ENCODE measurements around the gene PHF3.
"Not testable (repeated sequence)": the region's sequence is repeated elsewhere in the genome, so short reads cannot be mapped to it uniquely, and the experiment has no call there.

The PHF3 gene

DNA sequence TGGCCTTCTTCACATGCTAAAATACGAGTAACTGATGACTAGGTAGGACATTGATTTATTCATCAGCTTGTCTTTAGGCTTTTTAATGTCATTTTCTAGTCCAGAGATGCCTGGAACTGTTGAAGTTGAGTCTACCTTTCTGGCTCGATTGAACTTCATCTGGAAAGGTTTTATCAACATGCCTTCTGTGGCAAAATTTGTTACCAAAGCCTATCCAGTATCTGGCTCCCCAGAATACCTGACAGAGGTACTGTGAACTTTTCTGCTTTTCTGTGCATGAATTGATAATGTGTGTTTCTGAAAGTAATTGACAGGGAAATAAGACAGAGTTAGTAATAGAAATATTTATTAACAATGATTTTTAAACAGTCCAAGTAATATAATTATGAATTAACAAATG is 71.0 kb downstream of the PHF3 start:
- DNase-seq (ENCODE audit: low read depth, low spot score): no peak

DNA sequence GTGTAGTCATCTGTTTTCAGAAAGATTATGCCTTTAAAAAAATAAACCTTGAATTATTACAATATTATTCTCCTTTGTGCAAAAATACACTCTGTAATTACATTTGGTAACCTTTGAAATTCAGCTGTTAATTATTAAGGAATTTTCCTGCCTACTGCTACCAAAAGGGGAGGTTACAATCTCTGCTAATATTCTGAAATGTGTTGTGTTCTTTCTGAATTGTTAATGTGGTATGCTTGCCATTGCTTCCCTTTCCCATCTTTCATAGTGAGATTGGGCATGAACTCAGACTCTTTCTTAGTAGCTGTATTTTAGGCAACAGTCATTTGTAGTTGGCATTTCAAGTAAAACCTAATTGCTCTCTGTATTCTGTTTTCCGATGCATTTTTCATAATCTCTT is 73.0 kb downstream of the PHF3 start:
- no peak for DNase-seq (ENCODE audit: low read depth, low spot score)

DNA sequence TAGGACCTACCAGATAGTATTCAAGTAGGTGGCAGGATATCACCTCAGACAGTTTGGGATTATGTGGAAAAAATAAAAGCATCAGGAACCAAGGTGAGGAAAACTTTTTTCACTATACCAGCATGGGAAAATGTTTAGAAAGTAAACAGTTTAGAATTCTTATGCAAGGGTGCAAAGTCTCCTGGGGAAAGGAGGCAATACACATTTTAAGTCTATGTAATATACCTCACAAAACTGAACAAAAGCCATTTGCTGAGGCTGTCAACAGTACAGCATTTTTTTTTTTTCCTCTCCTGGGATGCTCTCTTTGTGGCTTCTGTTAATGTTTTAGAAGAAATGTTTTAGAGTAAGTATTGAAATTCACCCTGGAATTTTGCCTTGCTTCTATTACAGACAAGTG is 73.5 kb downstream of the PHF3 start:
- DNase-seq (ENCODE audit: low read depth, low spot score): no peak

DNA sequence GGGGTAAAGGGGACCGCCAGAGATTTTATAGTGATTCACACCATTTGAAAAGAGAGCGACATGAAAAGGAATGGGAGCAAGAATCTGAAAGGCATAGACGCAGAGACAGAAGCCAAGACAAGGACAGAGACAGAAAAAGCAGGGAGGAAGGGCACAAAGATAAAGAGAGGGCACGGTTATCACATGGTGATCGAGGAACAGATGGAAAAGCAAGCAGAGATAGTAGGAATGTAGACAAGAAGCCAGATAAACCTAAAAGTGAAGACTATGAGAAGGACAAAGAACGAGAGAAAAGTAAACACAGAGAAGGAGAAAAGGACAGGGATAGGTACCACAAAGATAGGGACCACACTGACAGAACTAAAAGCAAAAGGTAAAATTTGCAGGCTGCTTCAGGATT is 77.7 kb downstream of the PHF3 start:
- no peak for DNase-seq (ENCODE audit: low read depth, low spot score)

DNA sequence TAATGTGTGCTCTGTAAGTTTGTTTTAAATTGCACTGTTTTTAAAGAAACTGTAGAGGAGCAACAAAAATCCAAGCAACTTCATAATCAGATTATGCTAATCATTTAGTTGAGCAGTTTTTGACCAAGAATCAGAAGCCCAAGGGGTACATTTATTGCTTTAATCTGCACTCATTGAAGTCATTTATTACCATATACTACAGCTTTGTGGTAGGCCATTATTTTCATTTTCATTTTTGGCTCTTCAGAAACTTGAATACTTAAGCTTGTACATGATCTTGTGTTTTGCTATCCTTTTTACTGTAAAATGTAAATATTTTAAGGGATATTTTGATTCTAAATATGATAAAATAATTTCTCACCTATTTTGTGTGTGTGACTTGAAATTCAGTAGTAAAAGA is 78.5 kb downstream of the PHF3 start:
- no peak for DNase-seq (ENCODE audit: low read depth, low spot score)

DNA sequence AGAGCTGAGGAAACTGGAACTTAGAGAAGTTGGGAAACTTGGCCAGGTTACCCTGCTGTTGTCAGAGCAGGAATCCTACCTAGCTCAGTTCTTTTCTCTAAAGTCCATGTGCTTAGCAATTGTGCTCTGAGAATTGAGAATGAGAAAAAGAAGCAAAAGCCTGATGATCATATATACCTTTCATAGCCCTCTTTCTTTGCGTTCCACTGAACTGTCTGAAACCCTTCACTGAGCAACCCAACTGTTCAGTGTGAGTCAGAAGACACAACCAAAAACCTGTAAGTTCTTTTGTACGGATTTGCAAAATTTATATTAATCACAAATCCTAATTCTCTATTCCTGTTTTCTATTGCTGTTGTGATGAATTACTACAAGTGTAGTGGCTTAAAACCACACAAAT is 80.6 kb downstream of the PHF3 start:
- DNase-seq (ENCODE audit: low read depth, low spot score): no peak

DNA sequence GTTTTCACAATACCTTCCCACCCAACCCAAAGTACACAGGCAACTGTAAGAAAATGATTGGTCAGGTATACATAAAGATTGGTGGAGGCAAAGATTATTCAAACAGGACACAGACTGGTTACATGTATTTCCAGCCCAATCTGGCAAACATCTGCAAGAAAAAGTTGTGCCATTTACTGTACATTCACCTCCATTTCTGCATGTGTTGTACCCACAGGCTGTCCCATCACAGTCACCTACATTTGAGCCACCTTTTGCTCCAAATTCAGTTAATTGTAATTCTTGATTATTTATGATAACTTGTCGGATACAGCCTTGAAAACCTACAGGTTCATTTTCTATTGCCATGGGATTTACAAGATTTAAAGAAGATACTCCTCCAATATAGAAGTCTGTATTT is 85.6 kb downstream of the PHF3 start:
- no peak for DNase-seq (ENCODE audit: low read depth, low spot score)

DNA sequence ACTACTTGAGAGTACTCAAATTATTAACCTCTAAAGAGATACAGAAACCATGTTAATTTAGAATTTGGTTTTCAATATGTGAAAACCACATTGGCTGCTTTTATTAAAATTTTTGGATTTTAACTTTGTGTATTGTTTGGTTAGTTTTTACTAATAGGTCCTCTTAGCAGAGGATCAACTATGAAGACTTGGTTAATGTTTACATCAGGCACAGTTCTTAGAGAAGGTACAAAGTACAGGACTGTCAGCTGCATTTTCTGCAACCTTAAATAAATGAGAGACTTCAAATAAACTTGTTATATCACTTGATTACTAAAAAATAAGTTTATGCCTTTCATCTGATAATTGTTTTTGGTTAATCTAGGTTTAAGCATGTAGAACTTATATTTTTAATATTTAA is 89.1 kb downstream of the PHF3 start:
- no peak for DNase-seq (ENCODE audit: low read depth, low spot score)

DNA sequence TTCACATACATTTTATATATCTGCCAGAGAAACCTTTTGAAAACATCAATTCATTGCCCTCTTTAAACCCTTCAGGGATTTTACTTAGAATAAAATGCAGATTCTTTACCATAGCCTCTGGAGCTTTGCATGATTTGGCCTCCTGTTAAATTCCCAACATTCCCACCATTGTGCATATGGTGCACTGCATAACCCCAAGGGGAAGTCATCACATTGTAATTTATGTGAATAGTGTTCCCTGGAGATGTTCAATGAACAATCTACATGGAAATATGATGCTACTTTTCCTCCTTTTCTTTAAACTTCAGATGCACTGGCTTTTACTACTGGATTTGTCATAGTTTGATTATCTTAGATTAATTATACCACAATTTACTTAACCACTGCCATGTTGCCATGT is 94.7 kb downstream of the PHF3 start:
- DNase-seq (ENCODE audit: low read depth, low spot score): no peak

DNA sequence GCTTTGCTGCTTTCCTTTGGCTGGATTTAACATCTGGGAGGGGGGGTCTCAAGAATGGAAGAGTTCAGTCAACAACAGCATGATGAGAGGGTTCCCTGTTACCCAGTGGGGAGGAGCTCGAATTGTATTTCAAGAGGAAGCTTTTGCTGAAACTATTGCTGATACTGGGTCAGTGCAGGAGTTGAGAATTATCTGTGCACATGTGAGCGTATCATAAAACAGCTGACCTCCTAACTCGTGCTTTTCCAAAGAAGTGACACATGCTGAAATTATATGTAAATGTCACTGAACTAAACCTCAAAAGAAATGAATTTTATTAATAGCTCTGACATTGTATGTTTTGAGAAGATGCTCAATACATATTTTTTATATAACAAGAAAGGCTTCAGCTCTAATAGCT is 96.3 kb downstream of the PHF3 start:
- DNase-seq (ENCODE audit: low read depth, low spot score): no peak

DNA sequence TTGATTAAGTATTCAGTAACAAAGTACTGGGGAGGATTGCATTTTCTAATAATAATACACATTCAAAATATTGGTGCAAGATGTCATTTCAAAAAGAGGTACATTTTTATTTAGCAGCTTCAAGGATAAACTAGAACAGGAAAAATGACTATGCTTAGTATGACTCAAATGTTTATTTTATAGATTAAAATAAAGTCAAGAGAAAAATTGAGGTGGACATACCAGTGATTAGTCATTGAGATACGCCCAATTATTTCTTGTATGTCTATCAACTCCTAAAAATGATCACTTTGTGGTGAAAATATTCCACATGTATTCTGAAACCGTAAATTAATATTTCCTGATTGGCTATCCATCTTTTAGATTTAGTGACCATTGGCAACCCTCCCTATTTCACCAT is 96.7 kb downstream of the PHF3 start:
- no peak for DNase-seq (ENCODE audit: low read depth, low spot score)

DNA sequence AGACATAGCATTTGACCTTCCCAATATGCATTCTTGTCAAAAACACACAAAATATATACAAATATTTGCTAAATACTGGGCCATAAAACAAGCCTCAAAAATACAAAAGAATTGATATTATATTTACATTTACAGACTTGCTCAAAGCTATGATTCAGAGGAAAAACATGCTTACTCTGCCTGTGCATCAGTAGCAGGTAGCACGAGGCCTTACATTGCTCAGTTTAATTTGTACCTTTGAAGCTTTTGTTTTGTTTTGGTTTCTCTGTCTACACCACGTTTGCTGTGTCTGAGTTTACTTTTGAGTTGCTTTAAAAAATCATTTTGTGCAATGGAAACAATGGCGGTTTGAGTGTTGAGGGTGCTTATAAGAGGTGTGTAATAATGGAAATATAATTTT is 99.3 kb downstream of the PHF3 start:
- DNase-seq (ENCODE audit: low read depth, low spot score): no peak

DNA sequence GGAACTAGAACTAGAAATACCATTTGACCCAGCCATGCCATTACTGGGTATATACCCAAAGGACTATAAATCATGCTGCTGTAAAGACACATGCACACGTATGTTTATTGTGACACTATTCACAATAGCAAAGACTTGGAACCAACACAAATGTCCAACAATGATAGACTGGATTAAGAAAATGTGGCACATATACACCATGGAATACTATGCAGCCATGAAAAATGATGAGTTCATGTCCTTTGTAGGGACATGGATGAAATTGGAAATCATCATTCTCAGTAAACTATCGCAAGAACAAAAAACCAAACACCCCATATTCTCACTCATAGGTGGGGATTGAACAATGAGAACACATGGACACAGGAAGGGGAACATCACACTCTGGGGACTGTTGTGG is 102.6 kb downstream of the PHF3 start:
- not testable (repeated sequence) for DNase-seq (ENCODE audit: low read depth, low spot score)

DNA sequence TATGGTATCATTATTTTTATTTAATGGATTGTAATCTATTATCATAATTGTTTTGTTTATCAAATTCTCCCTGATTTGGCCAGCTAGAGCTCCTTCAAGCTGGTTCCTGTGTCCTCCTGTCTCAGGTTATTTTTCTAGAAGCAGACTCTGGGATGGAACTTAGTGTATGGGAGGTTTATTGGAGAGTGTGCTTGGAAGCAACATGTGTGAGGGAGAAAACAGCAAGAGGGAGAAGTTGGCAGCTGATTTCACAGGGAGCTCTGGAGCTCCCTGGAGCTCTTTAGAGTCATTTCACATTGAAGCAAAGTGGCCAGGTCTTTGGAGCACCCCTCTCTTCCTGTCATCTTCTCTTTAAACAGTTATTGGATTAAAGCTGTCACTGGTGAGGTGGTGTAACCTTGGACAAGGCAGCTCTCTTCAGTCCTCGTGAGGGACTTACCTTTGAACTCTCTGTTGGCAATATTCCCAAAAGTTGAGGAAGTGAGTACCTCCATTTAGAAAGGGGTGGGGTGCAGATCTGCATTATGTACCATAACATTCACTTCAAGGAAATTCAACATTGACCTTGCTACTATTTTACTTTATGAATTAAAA is 103.6 kb downstream of the PHF3 start:
- DNase-seq (ENCODE audit: low read depth, low spot score): no peak

DNA sequence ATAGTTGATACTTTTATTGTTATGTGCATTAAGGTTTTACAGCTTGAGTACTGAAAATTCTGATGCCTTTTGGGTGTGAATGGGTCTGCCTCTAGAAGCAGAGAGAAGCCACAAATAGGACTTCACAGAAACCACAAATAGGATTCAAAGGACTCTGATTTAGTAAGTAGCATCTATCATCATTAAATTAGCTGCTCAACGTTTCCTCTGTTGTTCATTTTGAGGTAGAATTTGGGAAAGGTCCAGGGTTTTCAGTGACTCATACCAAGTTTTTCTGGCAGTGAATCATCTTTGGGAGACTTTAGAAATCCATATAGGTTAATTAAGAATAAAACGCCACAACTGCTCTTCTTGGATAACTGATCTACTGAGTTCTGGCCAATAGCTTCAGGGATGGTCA is 105.1 kb downstream of the PHF3 start:
- no peak for DNase-seq (ENCODE audit: low read depth, low spot score)

DNA sequence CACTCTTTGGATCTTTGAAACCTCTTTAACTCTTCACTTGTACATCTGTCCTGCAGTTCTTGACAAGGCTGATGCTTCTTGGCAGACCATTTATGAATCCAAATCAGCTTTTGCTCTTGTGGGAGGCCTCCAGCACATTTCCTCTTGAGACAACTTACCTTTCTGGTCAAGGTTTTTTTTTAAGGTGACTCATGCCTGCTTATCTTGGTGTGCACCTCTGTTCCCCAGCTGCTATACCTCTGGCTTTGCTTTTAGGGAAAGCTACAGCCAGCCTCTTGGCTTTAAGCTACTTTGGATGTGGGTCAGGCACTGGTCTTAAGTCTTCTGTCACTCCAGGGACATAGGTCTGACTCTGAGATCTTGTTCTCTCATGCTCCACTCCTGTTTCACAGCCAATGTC is 106.5 kb downstream of the PHF3 start:
- no peak for DNase-seq (ENCODE audit: low read depth, low spot score)

DNA sequence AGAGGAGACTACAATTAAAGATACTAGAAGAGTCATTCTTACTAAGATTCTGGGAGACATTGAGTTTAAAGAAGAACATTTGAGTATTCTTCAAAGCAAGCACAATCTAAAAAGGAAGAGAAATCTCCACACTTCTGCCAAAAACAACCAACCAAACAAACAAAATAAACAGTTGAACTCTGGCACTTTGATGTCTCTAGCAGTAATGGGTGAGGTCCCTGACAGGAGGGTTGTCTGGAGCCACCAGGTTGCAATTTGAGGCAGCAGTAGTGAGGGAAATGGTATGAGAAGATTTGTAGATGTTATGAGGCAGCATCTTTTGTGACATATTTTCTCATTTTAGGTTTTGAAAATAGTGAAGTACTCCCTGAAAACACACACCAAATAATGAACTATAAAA is 108.1 kb downstream of the PHF3 start:
- no peak for DNase-seq (ENCODE audit: low read depth, low spot score)

DNA sequence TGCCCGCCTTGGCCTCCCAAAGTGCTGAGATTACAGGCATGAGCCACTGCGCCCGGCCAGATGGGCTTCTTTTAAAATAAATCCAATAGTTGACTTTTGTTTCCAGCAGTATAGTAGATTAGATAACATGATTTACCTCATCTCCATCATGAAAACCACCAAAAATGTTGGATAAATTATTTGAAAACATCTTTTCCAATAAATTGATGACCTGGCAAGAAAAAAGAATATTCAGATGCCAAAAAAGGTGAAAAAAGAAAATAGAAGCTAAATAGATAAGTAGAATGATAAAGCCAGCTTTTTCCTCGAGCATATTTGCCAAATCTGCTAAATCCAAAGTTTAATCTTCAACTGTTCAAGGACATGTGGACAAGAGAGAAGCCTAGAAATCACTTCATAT is 109.2 kb downstream of the PHF3 start:
- no peak for DNase-seq (ENCODE audit: low read depth, low spot score)

DNA sequence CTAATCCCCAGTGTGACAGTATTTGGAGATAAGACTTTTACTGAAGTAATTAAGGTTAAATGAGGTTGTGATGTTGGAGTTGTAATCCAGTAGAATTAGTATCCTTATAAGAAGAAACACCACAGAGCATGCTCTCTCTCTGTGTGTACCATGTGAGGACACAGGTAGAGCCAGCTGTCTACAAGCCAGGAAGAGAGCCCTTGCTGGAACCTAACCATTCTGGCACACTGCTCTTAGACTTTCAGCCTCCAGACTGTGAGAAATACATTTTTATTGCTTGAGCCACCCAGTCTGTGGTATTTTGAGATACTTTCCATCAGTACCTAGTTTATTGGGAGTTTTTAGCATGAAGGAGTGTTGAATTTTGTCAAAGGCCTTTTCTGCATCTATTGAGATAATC is 110.2 kb downstream of the PHF3 start:
- no peak for DNase-seq (ENCODE audit: low read depth, low spot score)

DNA sequence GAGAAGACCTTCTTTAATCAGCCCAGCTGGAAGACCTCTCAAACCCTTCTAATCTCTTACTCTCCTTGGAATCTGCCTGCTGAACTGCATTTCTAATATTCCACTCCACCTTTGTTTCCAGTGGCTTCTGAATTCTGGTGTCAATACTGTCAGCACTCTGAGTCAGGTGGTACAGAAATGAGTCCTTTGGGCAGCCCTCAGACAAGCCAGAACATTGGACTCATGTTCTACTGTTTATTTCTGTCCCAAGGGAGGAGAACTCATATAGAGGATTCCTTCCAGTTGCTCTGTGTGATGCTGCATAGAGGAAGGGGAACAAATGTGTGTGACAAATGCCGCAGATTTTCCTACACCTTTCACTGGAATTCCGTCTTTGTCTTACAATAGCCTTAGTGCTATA is 114.8 kb downstream of the PHF3 start:
- no peak for DNase-seq (ENCODE audit: low read depth, low spot score)

DNA sequence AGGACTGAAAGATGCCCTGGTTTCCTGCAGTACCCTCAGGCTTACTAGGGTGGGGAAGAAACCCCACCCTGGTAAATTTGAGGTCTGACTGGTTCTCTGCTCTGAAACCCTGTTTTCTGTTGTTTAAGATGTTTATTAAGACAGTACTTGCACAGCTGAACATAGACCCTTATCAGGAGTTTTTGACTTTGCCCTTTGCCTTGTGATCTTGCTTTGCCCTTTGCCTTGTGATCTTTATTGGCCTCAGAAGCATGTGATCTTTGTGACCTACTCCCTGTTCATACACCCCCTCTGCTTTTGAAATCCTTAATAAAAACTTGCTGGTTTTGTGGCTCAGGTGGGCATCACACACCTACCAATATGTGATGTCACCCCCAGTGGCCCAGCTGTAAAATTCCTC is 121.7 kb downstream of the PHF3 start:
- DNase-seq (ENCODE audit: low read depth, low spot score): not testable (repeated sequence)

DNA sequence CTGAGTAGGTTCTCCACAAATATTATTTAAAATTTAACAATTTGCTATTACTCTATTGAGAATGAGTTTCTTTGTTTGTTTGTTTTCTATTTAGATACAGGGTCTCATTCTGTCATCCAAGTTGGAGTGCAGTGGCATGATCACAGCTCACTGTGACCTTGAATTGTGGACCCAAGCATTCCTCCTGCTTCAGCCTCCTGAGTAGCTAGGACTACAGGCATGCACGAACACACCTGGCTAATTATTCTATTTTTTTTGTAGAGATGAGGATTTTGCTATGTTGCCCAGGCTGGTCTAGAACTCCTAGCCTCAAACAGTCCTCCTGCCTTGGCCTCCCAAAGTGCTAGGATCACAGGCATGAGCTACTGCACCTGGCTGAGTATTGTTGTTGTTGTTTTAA is 122.2 kb downstream of the PHF3 start:
- DNase-seq (ENCODE audit: low read depth, low spot score): no peak

DNA sequence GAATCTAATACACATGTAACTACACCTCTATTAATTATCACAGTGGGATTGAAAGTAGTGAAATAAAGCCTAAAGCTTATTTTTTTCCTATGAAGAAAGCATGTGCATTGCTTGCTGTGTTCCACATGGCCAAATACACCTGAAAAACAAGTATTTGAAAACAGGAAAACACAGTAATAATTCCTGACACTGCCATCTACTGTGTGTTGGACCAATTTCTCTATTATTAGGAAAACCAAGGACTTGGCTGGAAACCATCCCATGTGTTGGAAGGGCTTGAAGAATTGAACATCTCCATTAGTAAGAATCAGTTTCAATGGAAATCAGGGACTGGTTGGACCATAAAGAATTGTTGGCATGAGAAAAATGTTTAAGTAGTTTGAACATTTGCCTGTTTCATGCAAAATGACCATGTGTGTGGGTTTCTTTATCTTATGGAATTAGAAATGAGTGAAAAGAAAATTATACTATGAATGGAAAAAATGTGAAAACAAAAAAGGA is 124.1 kb downstream of the PHF3 start:
- no peak for DNase-seq (ENCODE audit: low read depth, low spot score)

DNA sequence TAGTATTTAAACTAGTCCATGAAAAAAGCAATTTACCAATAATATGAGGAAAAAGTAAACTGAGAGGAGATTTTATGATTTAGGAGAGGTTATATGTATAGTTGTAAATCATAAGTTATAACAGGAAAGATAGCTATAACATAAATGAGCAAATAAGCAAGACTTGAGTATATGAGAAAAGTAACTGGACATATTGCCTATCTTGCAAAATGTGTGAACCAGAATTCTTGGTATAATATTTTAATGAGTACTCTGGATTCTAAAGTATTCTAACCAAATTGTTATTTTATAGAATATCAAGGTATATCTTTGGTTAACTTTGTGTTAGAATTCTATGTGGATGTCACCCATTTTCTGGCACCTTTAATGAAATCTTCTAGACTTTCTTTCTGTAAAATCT is 124.6 kb downstream of the PHF3 start:
- DNase-seq (ENCODE audit: low read depth, low spot score): no peak
